ENCODE measurements around the gene MBD2. TPM values are rescaled to one million over a fixed set of nuclear protein-coding genes. Genes with fewer than 3 reads are reported as not detected.

MBD2 gene
- total and polyA plus RNA-seq, 2 donors (not counting 1 experiment from before 2014, with no cell fraction given), result 32.5 to 43.8 TPM

GRCh38 chr18:54268751-54269150, 44.3 kb upstream of the MBD2 start:
- peak overlapping the region; percentile 92 for H3K27ac ChIP-seq (ENCODE audit: insufficient read depth, low read length)
- no peaks in the 10 kb centered on the region for H4K20me1 ChIP-seq (ENCODE audit: control insufficient read depth, extremely low read depth, insufficient read depth, low read length)
- no peaks in the 10 kb centered on the region for H3K9me3 ChIP-seq (ENCODE audit: control insufficient read depth, insufficient read depth, low read depth, low read length)
- H3K4me2 ChIP-seq (ENCODE audit: extremely low read depth, insufficient read depth, low read length), result peak overlapping the region; percentile 77
- DNase-seq (ENCODE audit: low read depth in 2 of 2), result peak in 1 of 2 donors; percentile 5
- no peaks in the 10 kb centered on the region for H3K79me2 ChIP-seq (ENCODE audit: control insufficient read depth, insufficient read depth, low read length)
- peak overlapping the region; percentile 94 for H3K9ac ChIP-seq (ENCODE audit: insufficient read depth, low read length)
- H3K27me3 ChIP-seq (ENCODE audit: control insufficient read depth, insufficient read depth, low read length), result no peaks in the 10 kb centered on the region
- TF ChIP-seq EZH2 (IDR thresholded peaks at IDR 0.05; ENCODE audit: low read length, missing control alignments) (no peak), CTCF (conservative IDR thresholded peaks at IDR 0.05 in 1 of 2, IDR thresholded peaks at IDR 0.05 in 1 of 2; ENCODE audit: low read depth in 1 of 2, low read length in 2 of 2) (no peak)
- H3K36me3 ChIP-seq (ENCODE audit: control insufficient read depth, insufficient read depth, low read length), result no peaks in the 10 kb centered on the region
- peak overlapping the region; percentile 52 to 80 (median 74) for H3K4me3 ChIP-seq (replicated peaks in 1 of 4; ENCODE audit: control extremely low read depth in 1 of 4, insufficient read depth in 1 of 4, low read depth in 3 of 4, low read length in 4 of 4)
- H2AFZ ChIP-seq (ENCODE audit: low read length), result peak overlapping the region; percentile 94
- H3K4me1 ChIP-seq (ENCODE audit: control insufficient read depth, extremely low read depth, insufficient read depth, low read length), result no peaks in the 10 kb centered on the region

- Histone ChIP-seq H3K79me2 (ENCODE audit: control insufficient read depth, insufficient read depth, low read length) (no peaks in the 10 kb centered on the region), H3K9ac (ENCODE audit: insufficient read depth, low read length) (no peak overlapping the region), H3K4me3 (replicated peaks in 1 of 4; ENCODE audit: control extremely low read depth in 1 of 4, insufficient read depth in 1 of 4, low read depth in 3 of 4, low read length in 4 of 4) (no peak overlapping the region), H4K20me1 (ENCODE audit: control insufficient read depth, extremely low read depth, insufficient read depth, low read length) (no peaks in the 10 kb centered on the region), H3K27ac (ENCODE audit: insufficient read depth, low read length) (no peak overlapping the region), H3K9me3 (ENCODE audit: control insufficient read depth, insufficient read depth, low read depth, low read length) (no peaks in the 10 kb centered on the region), H3K4me1 (ENCODE audit: control insufficient read depth, extremely low read depth, insufficient read depth, low read length) (no peaks in the 10 kb centered on the region), H3K27me3 (ENCODE audit: control insufficient read depth, insufficient read depth, low read length) (no peaks in the 10 kb centered on the region), H2AFZ (ENCODE audit: low read length) (no peak overlapping the region), H3K36me3 (ENCODE audit: control insufficient read depth, insufficient read depth, low read length) (no peaks in the 10 kb centered on the region), H3K4me2 (ENCODE audit: extremely low read depth, insufficient read depth, low read length) (no peak overlapping the region)
- TF ChIP-seq CTCF (conservative IDR thresholded peaks at IDR 0.05 in 1 of 2, IDR thresholded peaks at IDR 0.05 in 1 of 2; ENCODE audit: low read depth in 1 of 2, low read length in 2 of 2) (no peak), EZH2 (IDR thresholded peaks at IDR 0.05; ENCODE audit: low read length, missing control alignments) (no peak)
- no peak for DNase-seq (ENCODE audit: low read depth in 2 of 2)
Observed at GRCh38 chr18:54267701-54268100, 43.2 kb upstream of the MBD2 start.

GRCh38 chr18:54263904-54264336, 39.5 kb upstream of the MBD2 start:
- no peaks in the 10 kb centered on the region for H4K20me1 ChIP-seq (ENCODE audit: control insufficient read depth, extremely low read depth, insufficient read depth, low read length)
- H3K4me2 ChIP-seq (ENCODE audit: extremely low read depth, insufficient read depth, low read length), result no peak overlapping the region
- no peak overlapping the region for H3K9ac ChIP-seq (ENCODE audit: insufficient read depth, low read length)
- no peaks in the 10 kb centered on the region for H3K4me1 ChIP-seq (ENCODE audit: control insufficient read depth, extremely low read depth, insufficient read depth, low read length)
- no peak overlapping the region for H3K27ac ChIP-seq (ENCODE audit: insufficient read depth, low read length)
- no peaks in the 10 kb centered on the region for H3K79me2 ChIP-seq (ENCODE audit: control insufficient read depth, insufficient read depth, low read length)
- H3K9me3 ChIP-seq (ENCODE audit: control insufficient read depth, insufficient read depth, low read depth, low read length), result no peaks in the 10 kb centered on the region
- H3K27me3 ChIP-seq (ENCODE audit: control insufficient read depth, insufficient read depth, low read length), result no peaks in the 10 kb centered on the region
- TF ChIP-seq CTCF (conservative IDR thresholded peaks at IDR 0.05 in 1 of 2, IDR thresholded peaks at IDR 0.05 in 1 of 2; ENCODE audit: low read depth in 1 of 2, low read length in 2 of 2) (no peak), EZH2 (IDR thresholded peaks at IDR 0.05; ENCODE audit: low read length, missing control alignments) (no peak)
- H2AFZ ChIP-seq (ENCODE audit: low read length), result no peak overlapping the region
- no peaks in the 10 kb centered on the region for H3K36me3 ChIP-seq (ENCODE audit: control insufficient read depth, insufficient read depth, low read length)
- no peak overlapping the region for H3K4me3 ChIP-seq (replicated peaks in 1 of 4; ENCODE audit: control extremely low read depth in 1 of 4, insufficient read depth in 1 of 4, low read depth in 3 of 4, low read length in 4 of 4)
- no peak for DNase-seq (ENCODE audit: low read depth in 2 of 2)

All from fibroblast of lung (primary cell).